ENCODE data around the gene CPLX1.
"Not testable (repeated sequence)": the region's sequence is repeated elsewhere in the genome, so short reads cannot be mapped to it uniquely, and the experiment has no call there.

Gene CPLX1

GRCh38 chr4:819401-820229 lies 6.3 kb downstream of the CPLX1 start:
- DNase-seq (ENCODE audit: low read depth), result no peak

DNA sequence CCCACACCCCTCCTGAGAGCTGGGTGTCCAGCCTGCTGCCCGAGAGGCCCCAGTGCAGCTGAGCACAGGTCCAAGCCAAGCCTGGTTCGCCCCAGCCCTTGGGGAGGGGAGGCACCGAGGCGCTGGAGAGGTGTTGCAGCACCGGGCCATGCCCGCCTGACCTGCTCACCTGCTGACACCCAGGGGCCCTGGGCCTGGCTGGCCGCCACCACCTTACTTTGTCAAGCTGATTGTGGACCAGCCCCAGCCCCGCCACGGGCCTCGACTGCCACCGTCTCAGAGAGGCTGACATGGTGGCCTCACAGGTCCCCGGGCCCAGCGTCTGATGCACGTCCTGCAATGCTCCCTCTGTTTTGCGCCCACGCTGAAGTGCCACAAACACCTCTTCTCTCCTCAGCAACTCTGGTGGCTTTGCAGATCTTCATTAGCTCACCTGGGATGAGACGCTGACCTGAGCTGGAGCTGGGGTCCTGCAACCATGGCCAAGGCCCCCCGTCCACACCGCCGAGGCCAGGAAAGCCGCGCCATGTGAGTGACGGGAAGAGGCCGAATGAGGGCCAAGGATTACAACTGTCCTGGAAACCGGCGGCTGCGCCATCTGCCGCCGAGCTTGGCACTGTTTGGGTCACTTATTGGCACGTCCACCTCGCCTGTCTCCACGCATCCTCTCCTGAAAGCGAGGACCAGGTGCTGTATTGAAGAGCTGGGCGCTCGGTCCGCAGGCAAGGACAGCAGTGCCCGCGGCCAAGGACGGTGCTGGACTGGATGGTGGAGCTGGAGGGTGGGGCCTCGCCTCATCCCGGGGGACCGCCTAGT lies 7.6 kb downstream of the CPLX1 start:
- DNase-seq (ENCODE audit: low read depth), result no peak

GRCh38 chr4:815464-816146 lies 10.3 kb downstream of the CPLX1 start:
- no peak for DNase-seq (ENCODE audit: low read depth)

DNA sequence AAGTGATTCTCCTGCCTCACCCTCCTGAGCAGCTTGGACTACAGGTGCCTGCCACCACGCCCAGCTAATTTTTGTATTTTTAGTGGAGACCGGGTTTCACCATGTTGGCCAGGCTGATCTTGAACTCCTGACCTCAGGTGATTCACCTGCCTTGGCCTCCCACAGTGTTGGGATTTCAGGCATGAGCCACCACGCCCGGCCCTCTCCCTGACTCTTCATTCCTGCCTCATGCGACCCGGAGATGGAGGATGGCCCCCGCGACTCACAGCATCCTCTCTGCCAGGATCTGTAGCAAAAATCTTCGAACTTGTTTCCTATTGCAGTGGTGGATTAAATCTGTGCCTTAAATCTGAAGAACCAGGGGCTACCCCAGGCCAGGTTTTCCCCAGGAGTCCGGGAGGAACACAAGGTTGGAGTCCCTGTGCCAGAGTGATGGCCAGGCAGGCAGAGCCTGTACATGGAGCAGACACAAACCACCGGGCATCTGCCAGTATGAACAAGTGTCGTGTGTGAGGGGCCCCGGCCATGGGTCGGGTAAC lies 11.5 kb downstream of the CPLX1 start:
- no peak for DNase-seq (ENCODE audit: low read depth)

DNA sequence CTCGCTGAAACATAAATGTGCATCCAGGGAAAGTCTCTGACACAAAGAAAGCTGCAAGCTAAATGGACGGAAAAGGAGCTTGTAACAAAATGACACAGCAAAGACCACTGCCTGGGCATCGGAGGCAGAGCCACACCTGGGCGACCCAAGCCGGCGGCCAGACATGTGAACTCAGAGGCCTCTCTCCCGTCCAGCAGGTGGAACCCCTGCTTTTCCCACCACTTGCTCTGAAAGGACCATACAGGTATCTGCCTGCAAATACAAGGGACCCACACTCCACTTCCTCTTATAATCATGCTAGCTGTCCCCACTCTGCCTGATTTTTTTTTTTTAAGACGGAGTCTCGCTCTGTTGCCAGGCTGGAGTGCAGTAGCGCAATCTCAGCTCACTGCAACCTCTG lies 12.0 kb downstream of the CPLX1 start:
- no peak for DNase-seq (ENCODE audit: low read depth)

DNA sequence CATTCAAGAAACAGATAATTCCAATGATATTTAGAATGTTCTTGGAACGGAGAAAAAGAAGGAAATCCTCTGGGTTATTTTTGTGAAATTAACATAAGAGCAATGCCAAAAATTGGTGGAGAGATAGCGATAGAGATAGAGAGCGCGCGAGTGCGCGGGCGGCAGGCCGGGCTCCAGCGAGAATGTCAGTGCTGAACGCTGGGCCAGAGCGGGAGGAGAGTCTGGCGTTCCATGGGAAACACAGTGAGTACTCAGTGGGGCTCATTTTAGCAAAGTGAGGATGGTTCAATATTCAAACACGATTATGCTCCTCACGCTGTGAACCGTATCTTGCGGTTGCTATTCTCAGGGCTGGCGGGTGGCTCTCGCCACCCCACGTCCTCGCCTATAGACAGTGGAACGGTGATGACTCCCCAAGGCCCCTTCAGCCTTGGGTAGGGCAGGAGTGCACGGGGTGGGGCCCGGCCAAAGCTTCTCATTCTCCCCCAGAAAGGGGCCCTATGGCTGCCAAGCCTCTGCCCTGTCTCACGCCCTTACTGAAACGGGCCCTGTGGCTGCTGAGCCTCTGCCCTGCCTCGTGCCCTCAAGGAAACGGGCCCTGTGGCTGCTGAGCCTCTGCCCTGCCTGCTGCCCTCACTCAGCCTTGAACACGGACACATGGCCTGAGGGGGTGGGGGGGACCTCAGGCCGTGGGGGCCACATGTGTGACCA lies 16.9 kb downstream of the CPLX1 start:
- DNase-seq (ENCODE audit: low read depth), result no peak

DNA sequence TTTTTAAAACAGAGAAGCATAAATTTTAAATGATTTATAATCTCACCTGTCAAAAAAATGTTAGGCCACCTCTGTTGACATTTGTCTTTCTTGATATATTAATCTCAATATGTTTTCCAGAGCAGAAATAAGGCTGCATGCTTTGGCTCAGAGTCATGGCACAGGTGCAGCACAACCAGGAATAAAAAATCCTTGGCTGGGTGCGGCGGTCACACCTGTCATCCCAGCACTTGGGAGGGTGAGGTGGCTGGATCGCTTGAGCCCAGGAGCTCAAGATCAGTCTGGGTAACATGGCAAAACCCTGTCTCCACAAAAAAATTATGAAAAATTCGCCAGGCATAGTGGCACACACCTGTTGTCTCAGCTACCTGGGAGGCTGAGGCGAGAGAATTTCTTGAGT lies 18.1 kb downstream of the CPLX1 start:
- no peak for DNase-seq (ENCODE audit: low read depth)

DNA sequence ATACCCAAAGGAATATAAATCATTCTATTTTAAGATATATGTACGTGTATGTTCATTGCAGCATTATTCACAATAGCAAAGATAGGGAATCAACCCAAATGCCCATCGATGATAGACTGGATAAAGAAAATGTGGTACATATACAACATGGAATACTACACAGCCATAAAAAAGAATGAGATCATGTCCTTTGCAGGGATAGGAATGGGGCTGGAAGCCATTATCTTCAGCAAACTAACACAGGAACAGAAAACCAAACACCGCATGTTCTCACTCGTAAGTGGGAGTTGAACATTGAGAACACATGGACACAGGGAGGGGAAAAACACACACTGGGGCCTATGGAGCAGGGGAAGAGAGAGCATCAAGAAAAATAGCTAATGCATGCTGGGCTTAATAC lies 18.9 kb downstream of the CPLX1 start:
- DNase-seq (ENCODE audit: low read depth), result not testable (repeated sequence)

GRCh38 chr4:804804-805203 lies 21.1 kb downstream of the CPLX1 start:
- no peak for DNase-seq (ENCODE audit: low read depth)

DNA sequence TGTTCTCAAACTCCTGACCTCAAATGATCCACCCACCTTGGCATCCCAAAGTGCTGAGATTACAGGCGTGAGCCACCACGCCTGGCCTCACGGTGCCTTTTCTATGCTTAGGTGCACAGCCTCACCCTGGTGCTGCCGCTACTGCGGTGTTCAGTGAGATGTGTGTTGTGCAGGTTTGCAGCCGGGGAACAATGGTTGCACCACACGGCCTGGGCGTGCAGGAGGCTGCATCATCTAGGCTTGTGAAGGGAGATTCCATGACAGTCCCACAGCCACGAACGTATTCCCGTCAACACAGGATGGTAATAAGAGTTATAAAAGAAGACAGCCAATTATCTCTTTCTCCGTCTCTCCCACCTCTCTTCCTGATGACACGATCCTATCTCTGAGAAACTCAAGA lies 22.0 kb downstream of the CPLX1 start:
- no peak for DNase-seq (ENCODE audit: low read depth)

GRCh38 chr4:801436-802124 lies 24.3 kb downstream of the CPLX1 start:
- no peak for DNase-seq (ENCODE audit: low read depth)

GRCh38 chr4:797066-797465 lies 28.9 kb downstream of the CPLX1 start:
- no peak for DNase-seq (ENCODE audit: low read depth)

GRCh38 chr4:796206-796605 lies 29.7 kb downstream of the CPLX1 start:
- DNase-seq (ENCODE audit: low read depth), result no peak

DNA sequence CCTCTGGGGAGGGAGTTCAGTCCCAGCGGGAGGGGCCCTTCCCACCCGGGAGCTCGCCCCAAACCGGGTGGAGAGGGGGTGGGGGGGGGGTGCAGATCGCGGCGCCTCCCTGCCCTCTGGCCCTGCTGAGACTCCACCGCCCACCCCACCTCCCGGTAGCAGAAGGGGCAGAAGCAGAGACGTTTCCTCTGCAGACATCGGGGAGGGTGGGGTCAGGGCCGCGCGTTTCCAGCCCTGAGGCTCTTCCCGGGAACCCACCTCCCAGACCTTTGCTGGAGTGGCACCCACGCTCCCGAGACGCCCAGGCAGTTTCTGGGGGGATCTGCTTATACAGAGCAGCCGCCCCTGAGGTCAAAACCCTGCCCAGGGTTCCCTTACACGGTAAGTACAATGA lies 30.2 kb downstream of the CPLX1 start:
- no peak for DNase-seq (ENCODE audit: low read depth)

DNA sequence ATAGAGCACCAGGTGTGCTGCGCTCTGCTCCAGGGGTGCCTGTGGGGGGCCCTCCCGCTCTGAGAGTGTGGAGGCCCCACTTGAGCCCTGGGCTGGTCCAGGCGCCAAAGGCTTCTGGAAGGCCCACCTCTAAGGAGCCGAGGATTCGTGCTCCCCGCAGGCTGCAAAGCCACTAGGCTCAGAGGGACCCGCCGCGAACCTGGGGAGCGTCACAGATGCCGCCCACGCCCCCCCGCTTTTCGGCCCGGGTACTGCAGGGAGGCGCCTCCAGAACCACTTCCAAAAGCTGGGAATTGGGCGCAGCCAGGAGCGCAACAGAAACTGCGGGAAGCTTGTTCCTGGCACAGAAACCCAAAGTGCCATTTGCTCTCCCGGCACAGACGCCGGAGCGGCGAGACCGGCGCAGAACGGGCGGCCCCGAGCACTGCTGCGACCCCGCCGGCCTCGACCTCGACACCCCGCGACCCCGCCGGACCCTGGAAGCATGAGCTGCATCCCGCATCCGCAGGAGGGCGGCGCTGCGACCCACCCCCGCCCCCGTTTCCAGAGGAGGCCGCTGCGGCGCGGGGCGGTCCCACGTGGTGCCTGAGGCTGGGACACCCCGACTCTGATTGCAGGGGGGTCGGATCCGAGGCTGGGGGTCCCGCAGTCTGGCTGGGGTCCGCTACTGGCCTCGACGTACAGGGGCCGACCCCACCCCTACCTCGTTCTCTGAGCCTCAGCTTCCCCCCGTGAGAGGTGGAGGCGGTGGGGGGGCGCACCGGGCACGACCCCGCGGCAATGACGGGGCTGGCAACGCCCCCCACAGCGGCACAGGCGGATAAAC lies 30.8 kb downstream of the CPLX1 start:
- DNase-seq (ENCODE audit: low read depth), result no peak

DNA sequence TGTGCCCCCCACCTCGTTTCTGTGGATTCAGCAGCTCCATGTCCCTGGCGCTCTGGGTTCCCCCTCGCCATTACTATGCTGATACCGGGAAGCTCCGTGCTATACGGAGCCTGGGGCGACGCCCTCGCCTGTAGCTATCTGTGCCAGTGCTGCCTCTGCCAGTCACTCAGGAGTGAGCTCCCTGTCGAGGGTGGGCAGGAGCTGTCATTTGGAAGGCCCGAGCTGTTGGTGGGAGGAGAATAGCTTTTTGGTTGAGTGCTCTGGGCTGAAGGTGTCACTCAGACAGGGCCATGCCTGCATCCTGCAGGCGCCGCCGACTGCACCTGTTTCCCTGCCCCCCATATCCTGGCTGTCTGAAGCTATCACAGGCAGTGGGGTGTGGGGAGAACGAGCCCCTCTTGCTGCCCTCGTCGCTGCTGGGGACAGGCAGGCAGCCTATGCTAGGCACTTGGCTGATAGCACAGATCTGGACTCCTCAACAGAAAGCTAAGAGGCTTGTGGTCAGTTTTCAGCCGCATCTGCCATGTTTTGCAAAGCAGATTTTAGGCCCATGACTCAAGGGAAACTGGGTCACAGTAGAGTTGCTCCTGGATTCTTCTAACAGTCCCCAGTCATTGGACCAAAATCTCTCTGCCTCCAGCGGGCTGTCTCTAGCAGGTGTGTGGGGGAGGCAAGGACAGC lies 31.8 kb downstream of the CPLX1 start:
- no peak for DNase-seq (ENCODE audit: low read depth)

DNA sequence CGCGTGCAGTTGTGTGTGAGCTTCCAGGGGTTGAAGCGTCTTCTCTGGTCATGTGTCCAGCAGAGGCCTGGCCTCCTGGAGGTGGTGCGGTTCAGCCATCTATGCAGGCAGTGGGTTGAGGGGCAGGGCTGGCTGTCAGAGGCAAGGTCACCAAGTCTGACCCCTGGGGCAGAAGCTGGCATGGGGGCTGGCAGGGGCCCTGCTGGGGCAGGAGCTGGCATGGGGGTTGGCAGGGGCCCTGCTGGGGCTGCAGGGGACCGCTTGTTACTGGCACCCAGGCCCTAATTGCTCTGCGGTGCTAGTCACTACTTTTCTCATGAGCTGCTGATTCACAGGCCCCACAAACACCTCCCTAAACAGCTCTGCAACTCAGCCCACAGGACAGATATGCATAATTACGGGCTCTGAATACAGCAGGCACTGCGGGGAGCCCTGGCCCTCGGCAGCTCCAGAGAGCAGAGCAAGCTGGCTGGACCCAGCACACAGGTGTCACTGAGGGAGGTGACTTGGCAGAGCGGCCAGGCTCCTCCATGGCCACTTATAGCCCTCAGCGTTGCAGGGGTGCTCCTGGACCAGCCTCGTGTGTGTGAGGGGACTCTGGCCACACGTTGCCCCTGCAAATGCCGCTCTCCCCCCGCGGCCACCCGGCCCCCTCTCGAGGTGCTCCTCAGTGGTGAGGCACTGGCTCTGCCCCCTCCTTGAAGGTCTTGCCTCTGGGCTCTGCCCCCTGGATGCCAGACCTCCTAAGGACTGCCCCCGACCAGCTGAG lies 32.7 kb downstream of the CPLX1 start:
- no peak for DNase-seq (ENCODE audit: low read depth)

DNA sequence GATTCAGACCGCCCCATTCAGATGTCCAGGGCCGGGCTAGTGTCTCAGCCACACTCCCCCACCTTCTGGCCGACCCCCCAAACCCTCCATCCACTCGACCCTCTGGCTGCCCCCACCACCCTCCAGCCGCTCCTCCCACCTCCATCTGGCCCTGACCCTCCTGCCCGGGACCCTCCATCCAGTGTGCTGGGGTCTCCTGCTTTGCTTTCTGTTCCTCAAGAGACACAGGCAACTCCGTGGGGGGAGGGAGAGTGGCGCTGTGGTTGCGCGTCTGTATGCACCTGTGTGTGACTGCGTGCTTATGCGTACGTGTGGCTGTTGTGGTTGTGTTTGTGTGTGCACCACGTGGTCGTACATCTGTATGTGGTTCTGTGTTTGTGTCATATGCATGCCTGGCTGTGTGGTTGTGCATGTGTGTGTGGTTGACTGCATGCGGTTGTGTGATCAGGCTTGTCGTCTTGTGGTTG lies 33.3 kb downstream of the CPLX1 start:
- DNase-seq (ENCODE audit: low read depth), result no peak

All from T-helper 22 cell (primary cell).